NCI-H146 treated with DMSO at 0.1 percent for 48 hours (cell line): ENCODE results near the gene PPM1D.
"Not testable (repeated sequence)": the region's sequence is repeated elsewhere in the genome, so short reads cannot be mapped to it uniquely, and the experiment has no call there.

Experiments used
- DNase-seq: peaks from one replicate; lab custom pipeline; 2025; ENCODE audit not compliant: unreplicated experiment; lab: John Stamatoyannopoulos, UW

PPM1D gene

DNA sequence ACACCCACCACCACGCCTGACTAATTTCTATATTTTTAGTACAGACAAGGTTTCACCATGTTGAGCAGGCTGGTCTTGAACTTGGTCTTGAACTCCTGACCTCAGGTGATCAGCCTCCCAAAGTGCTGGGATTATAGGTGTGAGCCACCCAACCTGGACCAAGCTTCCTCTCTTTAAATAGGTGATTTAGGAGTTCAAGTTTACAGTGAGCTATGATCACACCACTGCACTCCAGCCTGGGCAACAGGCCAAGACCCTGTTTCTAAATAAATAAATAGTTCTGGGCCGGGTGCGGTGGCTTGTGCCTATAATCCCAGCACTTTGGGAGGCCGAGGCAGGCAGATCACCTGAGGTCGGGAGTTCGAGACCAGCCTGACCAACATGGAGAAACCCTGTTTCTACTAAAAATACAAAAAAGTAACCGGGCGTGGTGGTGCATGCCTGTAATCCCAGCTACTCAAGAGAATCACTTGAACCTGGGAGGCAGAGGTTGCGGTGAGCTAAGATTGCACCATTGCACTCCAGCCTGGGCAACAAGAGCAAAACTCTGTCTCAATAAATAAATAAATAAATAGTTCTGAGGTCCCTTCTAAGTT lies 6.5 kb upstream of the PPM1D start:
- DNase-seq, result not testable (repeated sequence)

DNA sequence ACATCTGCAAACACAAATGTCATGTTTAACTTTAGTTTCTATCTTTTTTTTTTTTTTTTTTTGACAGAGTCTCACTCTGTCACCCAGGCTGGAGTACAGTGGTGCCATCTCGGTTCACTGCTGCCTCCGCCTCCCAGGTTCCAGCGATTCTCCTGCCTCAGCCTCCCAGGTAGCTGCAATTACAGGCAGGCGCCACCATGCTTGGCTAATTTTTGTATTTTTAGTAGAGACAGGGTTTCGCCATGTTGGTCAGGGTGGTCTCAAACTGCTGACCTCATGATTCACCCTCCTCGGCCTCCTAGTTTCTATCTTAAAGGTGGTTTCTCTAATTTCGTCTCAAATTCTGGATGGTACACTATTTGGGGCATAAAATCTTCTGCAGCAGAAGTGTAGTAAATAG lies 5.8 kb upstream of the PPM1D start:
- DNase-seq, result not testable (repeated sequence)

DNA sequence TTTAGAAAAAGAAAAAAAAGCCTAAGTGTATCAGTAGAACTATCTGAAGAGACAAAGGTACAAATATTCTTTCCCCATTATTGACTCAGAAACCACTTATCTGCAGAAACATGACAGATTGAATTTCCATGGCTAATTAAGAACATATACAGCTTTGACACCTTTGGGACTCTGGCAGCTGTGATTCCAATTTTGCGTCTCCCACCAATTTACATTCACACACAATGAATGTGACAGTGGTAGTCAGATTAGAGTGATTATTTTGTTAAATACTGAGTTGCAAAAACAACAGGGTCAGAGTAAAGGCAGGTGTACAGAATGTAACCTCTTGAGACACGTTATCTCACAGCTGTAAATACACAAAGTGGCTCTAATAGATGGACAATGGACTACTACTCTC lies 5.3 kb upstream of the PPM1D start:
- peak; percentile 92 for DNase-seq

DNA sequence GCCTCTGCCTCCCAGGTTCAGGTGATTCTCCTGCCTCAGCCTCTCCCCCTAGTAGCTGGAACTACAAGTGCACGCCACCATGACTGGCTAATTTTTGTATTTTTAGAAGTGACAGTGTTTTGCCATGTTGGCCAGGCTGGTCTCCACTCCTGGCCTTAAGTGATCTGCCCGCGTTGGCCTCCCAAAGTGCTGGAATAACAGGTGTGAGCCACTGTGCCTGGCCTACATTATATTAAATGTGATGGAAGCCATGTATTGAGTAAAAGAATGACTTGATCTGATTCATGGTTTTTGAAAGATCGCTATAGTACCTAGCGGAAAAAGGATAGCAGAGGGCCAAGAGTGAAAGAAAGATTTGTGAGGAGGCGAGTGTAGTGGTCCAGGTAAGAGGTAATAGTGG lies 2.7 kb upstream of the PPM1D start:
- DNase-seq, result no peak

DNA sequence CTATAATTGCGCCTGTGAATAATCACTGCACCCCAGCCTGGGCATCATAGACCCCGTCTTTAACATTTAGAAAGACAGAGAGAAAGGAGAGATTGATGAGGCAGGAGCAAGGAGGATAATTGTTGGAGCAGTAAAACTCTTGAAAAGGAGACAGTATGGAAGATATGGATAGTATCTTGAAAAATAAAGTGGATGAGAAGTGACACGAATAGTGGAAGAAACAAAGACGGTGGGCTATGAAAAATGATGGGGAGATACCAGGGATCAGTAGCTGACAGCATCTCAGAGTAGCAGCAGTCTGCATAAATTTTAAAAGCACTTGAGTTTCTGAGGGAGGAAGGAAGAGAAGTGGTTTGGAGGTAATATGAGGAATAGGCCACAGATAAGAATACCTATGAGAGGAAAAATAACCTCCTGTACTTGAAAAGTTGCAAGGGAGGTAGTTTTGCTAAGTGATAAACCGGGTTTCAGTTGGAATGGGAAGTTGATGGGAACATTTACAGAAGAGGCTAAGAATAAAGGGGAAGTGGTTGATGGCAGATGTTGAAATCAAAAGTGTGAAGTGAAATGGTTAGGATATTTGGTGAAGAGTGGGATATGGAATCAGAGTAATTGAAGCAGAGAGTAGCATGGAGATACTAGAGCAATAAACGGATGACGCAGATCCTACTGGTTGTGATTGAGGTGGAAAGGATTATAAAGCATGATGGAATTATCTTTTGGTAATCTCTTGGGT lies 1.8 kb upstream of the PPM1D start:
- DNase-seq, result no peak

DNA sequence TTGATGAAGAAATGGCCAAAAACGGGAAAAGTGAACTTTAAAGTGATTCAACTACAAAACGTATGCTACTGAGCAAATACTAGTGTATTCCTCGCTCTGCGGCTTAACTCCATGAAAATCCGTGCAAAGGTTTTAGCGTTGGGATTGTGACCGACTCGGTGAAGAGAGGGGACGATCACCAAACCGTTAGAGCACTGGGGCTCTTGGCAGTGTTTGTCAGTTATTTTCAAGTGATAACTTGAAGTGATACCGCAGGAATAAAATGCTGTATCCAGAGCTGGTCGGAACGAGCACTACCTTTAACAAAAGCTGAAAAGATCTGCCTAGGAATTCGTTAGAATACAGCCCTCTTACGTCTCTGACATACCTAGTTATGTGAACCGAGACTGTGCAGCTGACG lies 773 bp upstream of the PPM1D start:
- DNase-seq, result no peak

DNA sequence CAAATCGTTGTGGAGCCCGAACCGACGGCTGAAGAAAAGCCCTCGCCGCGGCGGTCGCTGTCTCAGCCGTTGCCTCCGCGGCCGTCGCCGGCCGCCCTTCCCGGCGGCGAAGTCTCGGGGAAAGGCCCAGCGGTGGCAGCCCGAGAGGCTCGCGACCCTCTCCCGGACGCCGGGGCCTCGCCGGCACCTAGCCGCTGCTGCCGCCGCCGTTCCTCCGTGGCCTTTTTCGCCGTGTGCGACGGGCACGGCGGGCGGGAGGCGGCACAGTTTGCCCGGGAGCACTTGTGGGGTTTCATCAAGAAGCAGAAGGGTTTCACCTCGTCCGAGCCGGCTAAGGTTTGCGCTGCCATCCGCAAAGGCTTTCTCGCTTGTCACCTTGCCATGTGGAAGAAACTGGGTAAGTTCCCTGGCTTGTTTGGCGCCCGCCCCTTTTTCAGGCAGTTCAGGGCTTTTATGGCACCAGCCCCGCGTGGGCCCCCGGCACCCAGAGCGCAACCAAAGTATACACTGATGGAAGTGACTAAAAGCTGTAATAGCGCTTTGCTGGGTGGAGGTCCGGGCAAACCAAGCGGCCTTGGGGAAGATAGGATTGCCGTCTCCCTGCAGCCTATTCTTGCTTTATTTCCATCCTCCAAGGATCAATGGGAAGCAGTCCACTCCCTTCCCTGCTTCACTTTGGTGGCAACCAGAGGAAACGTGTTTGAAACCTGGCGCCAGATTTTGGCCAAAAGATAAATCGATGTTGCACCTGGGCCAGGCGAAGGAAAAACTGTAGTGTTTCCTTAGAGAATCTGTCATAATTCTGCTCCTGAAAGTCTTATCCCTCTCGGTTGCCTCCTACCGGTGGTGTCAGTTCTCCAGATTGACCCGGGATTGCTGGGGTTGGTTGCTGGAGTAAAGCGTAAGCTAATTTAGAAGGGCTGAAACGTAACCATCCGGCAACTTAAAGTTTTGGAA lies 775 bp downstream of the PPM1D start:
- DNase-seq, result peak; percentile 43

DNA sequence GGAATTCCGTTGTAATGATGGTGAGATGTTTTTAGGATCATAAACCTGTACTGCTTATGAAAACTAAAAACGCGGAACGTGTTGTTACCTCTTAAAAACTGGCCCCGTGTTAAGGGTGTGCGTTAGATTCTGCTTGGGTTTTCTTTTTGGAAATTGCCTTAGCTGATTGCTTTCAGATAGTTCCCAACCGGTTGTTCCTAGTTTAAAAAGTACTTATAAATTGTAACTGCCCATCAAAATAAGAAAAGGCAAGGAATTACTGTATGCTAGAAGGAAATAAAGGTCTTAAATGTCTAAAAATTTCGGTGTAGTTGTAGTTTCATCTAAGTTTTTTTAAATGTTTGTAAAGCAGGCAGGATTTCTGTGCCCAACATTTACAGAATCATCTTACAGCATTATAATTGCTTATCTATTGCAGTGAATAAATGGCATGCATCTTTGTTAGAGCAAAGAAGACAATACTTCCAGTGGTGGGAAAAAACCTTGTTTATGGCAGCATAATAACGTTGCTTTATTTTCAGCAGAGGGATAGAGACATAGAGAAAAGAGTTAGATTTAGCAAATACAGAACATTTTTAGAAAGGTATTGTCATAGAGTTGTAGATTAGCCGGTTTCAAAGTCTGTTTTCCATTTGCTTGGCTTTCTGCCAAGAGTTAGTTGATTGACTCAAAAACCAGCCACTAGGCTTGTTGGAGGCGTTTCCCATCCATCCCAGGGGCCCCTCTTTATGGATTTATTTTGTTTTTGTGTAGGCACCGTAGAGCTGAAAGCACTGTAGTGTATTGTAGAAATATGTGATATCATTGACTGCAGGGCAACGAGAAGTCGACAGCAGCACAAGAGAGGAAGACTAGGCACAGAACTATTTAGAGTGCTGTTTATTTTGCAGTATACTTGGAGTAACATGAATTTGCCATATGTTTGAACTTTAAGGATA lies 1.7 kb downstream of the PPM1D start:
- peak; percentile 20 for DNase-seq

DNA sequence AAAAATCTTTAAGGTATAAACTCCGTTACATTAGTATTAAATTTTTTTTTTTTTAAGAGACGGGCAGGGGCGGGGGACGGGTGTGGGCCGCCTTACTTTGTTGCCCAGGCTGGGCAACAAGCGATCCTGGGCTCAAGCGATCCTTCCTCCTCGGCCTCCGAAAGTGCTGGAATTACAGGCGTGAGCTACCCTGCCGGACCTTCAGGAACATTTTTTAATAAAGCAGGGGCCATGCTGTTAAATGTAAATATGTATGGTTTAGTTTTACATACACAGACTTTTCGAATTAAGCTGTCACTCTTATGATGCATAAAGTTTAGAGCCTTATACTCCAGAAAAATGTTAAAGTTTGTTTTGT lies 2.4 kb downstream of the PPM1D start:
- no peak for DNase-seq

DNA sequence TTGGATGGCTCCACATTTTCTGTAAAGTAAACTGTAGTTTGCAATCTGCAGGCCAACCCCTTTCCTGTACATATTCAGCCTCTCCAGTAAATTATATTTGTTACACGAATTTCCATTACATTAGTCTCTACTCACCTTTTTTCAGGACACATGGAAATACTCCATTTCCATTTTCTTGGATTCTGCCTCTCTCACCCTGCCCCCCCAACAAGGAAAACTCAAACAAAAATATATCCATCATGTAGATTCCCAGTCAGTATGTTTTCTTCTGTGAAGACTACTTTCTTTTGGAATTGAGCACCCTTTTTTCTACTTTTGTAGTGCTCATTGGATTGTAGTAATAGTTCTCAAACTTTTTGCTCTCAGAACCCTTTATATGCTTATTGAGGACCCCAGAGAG lies 2.9 kb downstream of the PPM1D start:
- no peak for DNase-seq

DNA sequence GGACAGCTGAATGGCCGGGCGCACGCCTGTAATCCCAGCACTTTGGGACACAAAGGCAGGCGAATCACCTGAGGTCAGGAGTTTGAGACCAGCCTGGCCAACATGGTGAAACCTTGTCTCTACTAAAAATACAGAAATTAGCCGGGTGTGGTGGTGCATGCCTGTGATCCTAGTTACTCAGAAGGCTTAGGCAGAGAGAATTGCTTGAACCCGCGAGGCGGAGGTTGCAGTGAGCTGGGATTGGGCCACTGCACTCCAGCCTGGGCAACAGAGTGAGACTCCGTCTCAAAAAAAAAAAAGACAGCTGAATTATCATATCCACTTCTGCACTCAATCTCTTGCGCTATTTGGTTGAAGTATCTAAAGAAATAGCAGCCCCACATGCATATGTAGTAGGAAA lies 3.5 kb downstream of the PPM1D start:
- DNase-seq, result not testable (repeated sequence)

DNA sequence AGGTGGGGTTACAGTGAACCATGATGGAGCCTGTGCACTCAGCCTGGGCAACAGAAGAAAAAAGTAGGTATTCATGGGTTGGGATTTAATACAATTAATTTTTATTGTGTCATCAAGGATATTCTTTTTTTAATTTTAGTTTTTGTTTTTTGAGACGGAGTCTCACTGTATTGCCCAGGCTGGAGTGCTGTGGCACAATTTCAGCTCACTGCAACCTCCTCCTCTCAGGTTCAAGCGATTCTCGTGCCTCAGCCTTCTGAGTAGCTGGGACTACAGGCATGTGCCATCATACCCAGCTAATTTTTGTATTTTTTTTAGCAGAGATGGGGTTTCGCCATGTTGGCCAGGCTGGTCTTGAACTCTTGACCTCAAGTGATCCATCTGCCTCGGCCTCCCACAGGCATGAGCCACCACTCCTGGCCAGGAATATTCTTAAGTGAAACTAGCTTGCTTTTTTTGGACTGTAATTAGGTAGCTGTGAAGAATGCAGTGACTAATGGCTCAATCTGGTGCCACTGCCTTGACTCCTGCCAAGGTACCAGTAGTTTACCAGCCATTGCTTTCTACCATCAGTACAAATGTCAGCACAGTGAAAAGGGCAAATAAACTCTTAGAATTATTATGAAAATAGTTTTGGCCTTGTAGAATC lies 4.8 kb downstream of the PPM1D start:
- DNase-seq, result no peak

DNA sequence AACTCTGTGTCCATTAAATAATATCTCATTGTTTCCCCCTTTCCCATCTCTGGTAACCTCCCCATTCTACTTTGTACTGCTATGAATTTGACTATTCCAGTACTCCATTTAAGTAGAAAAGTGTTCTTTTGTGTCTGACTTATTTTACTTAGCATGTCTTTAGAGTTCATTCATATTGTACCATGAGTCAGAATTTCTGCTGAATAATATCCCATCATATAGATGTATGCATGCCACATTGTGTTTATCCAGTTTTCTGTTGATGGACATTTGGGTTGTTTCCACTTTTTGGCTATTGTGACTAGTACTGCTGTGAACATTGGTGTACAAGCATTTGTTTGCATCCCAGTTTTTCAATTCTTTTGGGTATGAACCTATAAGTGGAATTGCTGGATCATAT lies 6.0 kb downstream of the PPM1D start:
- no peak for DNase-seq

DNA sequence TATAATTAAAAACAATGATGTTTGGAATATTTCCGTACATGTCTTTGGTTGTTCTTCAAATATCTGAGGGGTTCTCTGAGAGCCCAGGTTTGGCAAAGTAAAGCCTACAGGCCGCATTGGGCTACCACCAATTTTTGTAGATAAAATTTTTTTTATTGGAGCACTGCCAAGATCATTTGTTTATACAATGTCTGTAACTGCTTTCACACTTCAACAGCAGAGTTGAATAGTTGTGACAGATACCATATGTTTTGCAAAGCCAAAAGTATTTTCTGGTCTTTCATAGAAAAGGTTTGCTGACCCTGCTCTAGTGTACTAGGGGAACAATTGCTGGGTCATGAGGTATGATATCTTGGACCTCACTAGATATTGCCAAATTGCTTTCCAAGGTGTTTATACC lies 10.5 kb downstream of the PPM1D start:
- DNase-seq, result no peak

DNA sequence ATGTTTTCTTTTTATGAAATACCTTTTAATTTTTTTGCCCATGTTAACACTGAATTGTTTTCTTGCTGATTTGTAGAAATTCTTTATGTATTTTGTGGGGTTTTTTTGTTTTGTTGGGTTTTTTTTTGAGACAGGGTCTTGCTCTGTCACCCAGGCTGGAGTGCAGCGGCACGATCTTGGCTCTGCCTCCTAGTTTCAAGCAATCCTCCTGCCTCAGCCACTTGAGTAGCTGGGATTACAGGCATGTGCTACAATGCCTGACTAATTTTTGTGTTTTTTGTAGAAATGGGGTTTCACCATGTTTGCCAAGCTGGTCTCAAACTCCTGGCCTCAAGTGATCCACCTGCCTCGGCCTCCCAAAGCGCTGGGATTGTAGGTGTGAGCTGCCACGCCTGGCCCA lies 11.3 kb downstream of the PPM1D start:
- DNase-seq, result not testable (repeated sequence)

DNA sequence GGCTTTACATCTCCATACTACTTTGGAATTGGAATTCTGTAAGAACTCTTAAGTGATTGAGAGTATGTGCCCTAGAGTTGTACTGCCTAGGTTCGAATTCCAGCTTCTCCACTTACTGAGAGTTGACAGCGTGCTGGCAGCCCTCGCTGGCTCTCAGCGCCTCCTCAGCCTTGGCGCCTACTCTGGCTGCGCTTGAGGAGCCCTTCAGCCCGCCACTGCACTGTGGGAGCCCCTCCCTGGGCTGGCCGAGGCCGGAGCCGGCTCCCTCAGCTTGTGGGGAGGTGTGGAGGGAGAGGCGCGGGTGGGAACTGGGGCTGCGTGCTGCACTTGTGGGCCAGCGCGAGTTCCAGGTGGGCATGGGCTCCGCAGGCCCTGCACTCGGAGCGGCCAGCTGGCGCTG lies 13.3 kb downstream of the PPM1D start:
- no peak for DNase-seq

DNA sequence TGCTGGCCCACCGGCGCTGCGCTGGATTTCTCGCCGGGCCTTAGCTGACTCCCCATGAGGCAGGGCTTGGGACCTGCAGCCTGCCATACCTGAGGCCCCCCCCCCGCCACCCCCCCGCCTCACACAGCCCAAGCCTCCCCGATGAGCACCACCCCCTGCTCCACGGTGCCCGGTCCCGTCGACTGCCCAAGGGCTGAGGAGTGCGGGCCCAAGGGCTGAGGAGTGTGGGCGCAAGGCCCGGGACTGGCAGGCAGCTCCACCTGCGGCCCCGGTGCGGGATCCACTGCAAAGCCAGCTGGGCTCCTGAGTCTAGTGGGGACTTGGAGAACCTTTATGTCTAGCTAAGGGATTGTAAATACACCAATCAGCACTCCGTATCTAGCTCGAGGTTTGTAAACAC lies 13.8 kb downstream of the PPM1D start:
- DNase-seq, result not testable (repeated sequence)

DNA sequence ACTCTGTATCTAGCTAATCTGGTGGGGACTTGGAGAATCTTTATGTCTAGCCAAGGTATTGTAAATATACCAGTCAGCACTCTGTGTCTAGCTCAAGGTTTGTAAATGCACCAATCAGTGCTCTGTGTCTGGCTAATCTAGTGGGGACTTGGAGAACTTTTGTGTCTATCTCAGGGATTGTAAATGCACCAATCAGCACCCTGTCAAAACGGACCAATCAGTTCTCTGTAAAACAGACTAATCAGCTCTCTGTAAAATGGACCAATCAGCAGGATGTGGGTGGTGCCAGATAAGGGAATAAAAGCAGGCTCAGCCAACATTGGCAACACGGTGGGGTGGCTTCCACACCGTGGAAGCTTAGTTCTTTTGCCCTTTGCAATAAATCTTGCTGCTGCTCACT lies 14.3 kb downstream of the PPM1D start:
- DNase-seq, result not testable (repeated sequence)

DNA sequence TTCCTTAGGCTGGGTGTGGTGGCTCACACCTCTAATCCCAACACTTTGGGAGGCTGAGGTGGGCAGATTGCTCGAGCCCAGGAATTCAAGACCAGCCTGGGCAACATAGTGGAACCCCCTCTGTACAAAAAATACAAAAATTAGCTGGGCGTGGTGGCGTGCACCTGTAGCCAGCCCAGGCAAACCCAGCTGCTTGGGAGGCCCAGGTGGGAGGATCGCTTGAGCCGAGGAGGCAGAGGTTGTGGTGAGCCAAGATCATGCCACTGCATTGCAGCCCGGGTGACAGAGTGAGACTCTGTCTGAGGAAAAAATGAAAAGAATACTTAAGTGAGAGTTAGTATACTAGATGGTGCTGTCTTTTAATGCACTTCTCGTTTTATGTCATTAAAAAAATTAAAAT lies 15.1 kb downstream of the PPM1D start:
- no peak for DNase-seq

DNA sequence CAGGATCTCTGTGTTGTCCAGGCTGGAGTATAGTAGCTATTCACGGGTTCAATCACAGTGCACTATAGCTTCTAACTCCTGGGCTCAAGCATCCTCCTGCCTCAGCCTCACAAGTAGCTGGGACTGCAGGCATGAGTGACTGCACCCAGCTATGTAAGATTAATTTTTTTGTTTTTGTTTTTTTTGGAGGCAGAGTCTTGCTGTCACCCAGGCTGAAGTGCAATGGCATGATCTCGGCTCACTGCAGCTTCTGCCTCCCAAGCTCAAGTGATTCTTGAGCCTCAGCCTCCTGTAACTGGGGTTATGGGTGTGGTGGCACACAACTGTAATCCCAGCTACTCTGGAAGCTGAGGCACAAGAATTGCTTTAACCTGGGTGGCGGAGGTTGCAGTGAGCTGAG lies 15.8 kb downstream of the PPM1D start:
- no peak for DNase-seq
